ENCODE measurements around the gene BTG2. TPM values are rescaled to one million over a fixed set of nuclear protein-coding genes. Genes with fewer than 3 reads are reported as not detected.

The BTG2 gene
- total and polyA plus RNA-seq, 2 experiments from 2014 or later: 6.3 to 9.1 TPM

DNA sequence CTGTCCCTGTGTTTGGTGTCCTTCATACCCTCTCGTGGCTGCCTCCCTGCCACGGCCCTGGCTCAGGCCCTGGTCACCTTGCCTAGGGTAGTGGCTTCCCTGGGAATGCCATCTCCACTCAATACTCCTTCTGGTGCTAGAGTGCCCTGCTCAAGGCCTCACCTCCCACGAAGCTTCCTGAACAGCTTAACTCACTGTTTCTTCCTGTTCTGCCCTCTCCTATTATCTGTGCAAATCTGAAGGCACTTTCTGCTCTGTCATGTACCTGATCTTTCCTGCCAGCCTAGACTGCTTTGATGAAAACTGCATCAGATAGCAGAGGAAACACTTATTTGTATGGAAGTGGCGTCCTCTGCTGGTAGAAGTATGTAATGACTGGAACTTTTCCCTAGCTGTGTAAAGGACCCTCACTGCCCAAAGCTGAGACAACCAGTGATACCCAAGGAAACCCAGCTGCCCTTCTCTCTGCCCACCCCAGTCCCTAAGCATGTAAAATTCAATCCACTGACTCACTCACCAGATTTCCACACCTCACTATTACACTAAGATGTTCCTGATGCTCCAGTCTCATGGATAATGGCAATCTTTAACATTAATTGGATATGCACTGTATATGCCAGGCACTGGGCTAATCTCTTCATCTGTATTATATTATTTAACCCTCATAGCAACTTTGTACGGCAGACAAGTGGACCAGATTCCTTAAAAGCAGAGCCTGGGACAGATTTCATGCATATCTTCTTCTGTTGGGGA is 36.2 kb upstream of the BTG2 start:
- no peak overlapping the region for H3K27ac ChIP-seq (ENCODE audit: low read depth)
- Mint-ChIP-seq H3K36me3 (ENCODE audit: low read depth) (no peaks in the 10 kb centered on the region), H3K4me3 (no peak overlapping the region), H3K27ac (no peak overlapping the region), H3K4me1 (peaks cover 14% of the 10 kb centered on the region; the same call in 2 of the 3 replicates), H3K27me3 (ENCODE audit: insufficient read depth, low read depth, poor library complexity) (peaks cover 12% of the 10 kb centered on the region), H3K9me3 (no peaks in the 10 kb centered on the region)
- H3K9me2 ChIP-seq (ENCODE audit: insufficient read depth): no peaks in the 10 kb centered on the region
- no peaks in the 10 kb centered on the region for H3K79me2 ChIP-seq (replicated peaks; ENCODE audit: insufficient read depth)
- H3K4me3 ChIP-seq: no peak overlapping the region
- TF ChIP-seq NANOG (IDR thresholded peaks at IDR 0.05; ENCODE audit: borderline replicate concordance): no peak
- TF ChIP-seq, protein P1, sequence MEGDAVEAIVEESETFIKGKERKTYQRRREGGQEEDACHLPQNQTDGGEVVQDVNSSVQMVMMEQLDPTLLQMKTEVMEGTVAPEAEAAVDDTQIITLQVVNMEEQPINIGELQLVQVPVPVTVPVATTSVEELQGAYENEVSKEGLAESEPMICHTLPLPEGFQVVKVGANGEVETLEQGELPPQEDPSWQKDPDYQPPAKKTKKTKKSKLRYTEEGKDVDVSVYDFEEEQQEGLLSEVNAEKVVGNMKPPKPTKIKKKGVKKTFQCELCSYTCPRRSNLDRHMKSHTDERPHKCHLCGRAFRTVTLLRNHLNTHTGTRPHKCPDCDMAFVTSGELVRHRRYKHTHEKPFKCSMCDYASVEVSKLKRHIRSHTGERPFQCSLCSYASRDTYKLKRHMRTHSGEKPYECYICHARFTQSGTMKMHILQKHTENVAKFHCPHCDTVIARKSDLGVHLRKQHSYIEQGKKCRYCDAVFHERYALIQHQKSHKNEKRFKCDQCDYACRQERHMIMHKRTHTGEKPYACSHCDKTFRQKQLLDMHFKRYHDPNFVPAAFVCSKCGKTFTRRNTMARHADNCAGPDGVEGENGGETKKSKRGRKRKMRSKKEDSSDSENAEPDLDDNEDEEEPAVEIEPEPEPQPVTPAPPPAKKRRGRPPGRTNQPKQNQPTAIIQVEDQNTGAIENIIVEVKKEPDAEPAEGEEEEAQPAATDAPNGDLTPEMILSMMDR (conservative IDR thresholded peaks at IDR 0.05; ENCODE audit: low read depth in 2 of 2): peak; percentile 94 to 97
- no peak overlapping the region; the same call in 1 of the 2 replicates for H2AFZ ChIP-seq
- no peaks in the 10 kb centered on the region for H4K20me1 ChIP-seq (replicated peaks; ENCODE audit: insufficient read depth)
- H3K4me1 ChIP-seq (ENCODE audit: insufficient read depth): peaks cover 8% of the 10 kb centered on the region; the same call in 1 of the 2 replicates
- H3K4me2 ChIP-seq: no peak overlapping the region
- DNase-seq (ENCODE audit: low spot score) (peak; percentile 90), ATAC-seq (peak; percentile 13)
- peaks cover 24% of the 10 kb centered on the region for H3K27me3 ChIP-seq (ENCODE audit: insufficient read depth)
- no peaks in the 10 kb centered on the region for H3K36me3 ChIP-seq (ENCODE audit: insufficient read depth)
- no peaks in the 10 kb centered on the region; the same call in 1 of the 2 replicates for H3F3A ChIP-seq (replicated peaks; ENCODE audit: low read depth)

DNA sequence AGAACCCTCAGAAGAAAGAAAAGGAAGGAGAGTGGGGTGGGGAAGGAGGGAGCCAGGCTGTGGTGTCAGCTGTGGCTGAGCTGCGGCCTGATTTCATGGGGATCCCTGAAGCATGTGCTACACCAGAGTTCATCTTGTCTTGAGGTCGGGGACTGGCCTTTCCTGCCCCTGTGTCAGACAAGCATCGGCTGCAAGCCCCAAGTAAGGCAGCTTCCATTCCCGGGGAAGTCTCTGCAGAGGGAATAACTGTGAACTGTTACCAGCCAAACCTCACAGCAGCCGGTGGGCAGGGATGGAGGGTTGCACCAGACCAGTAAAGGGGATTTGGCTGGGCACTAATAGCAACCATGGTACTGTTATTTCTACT is 35.7 kb upstream of the BTG2 start:
- H3K9me3 Mint-ChIP-seq: no peaks in the 10 kb centered on the region
- H3K27me3 Mint-ChIP-seq (ENCODE audit: insufficient read depth, low read depth, poor library complexity): peaks cover 12% of the 10 kb centered on the region
- ATAC-seq: no peak
- no peak overlapping the region for H3K27ac Mint-ChIP-seq
- TF ChIP-seq ZNF331 (CRISPR knock-in tag; IDR thresholded peaks at IDR 0.05; ENCODE audit: low read depth): no peak
- TF ChIP-seq, protein P2, sequence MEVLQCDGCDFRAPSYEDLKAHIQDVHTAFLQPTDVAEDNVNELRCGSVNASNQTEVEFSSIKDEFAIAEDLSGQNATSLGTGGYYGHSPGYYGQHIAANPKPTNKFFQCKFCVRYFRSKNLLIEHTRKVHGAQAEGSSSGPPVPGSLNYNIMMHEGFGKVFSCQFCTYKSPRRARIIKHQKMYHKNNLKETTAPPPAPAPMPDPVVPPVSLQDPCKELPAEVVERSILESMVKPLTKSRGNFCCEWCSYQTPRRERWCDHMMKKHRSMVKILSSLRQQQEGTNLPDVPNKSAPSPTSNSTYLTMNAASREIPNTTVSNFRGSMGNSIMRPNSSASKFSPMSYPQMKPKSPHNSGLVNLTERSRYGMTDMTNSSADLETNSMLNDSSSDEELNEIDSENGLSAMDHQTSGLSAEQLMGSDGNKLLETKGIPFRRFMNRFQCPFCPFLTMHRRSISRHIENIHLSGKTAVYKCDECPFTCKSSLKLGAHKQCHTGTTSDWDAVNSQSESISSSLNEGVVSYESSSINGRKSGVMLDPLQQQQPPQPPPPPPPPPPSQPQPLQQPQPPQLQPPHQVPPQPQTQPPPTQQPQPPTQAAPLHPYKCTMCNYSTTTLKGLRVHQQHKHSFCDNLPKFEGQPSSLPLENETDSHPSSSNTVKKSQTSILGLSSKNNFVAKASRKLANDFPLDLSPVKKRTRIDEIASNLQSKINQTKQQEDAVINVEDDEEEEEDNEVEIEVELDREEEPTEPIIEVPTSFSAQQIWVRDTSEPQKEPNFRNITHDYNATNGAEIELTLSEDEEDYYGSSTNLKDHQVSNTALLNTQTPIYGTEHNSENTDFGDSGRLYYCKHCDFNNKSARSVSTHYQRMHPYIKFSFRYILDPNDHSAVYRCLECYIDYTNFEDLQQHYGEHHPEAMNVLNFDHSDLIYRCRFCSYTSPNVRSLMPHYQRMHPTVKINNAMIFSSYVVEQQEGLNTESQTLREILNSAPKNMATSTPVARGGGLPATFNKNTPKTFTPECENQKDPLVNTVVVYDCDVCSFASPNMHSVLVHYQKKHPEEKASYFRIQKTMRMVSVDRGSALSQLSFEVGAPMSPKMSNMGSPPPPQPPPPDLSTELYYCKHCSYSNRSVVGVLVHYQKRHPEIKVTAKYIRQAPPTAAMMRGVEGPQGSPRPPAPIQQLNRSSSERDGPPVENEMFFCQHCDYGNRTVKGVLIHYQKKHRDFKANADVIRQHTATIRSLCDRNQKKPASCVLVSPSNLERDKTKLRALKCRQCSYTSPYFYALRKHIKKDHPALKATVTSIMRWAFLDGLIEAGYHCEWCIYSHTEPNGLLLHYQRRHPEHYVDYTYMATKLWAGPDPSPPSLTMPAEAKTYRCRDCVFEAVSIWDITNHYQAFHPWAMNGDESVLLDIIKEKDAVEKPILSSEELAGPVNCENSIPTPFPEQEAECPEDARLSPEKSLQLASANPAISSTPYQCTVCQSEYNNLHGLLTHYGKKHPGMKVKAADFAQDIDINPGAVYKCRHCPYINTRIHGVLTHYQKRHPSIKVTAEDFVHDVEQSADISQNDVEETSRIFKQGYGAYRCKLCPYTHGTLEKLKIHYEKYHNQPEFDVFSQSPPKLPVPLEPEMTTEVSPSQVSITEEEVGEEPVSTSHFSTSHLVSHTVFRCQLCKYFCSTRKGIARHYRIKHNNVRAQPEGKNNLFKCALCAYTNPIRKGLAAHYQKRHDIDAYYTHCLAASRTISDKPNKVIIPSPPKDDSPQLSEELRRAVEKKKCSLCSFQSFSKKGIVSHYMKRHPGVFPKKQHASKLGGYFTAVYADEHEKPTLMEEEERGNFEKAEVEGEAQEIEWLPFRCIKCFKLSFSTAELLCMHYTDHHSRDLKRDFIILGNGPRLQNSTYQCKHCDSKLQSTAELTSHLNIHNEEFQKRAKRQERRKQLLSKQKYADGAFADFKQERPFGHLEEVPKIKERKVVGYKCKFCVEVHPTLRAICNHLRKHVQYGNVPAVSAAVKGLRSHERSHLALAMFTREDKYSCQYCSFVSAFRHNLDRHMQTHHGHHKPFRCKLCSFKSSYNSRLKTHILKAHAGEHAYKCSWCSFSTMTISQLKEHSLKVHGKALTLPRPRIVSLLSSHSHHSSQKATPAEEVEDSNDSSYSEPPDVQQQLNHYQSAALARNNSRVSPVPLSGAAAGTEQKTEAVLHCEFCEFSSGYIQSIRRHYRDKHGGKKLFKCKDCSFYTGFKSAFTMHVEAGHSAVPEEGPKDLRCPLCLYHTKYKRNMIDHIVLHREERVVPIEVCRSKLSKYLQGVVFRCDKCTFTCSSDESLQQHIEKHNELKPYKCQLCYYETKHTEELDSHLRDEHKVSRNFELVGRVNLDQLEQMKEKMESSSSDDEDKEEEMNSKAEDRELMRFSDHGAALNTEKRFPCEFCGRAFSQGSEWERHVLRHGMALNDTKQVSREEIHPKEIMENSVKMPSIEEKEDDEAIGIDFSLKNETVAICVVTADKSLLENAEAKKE (CRISPR knock-in tag; IDR thresholded peaks at IDR 0.05): no peak
- no peak for TF ChIP-seq EZH2 (IDR thresholded peaks at IDR 0.05; ENCODE audit: low read depth, unreplicated experiment)
- no peak for TF ChIP-seq POLR2AphosphoS5 (IDR thresholded peaks at IDR 0.05; ENCODE audit: low read depth)
- H3K36me3 Mint-ChIP-seq (ENCODE audit: low read depth): no peaks in the 10 kb centered on the region
- no peak overlapping the region for H3K4me3 Mint-ChIP-seq
- no peaks in the 10 kb centered on the region for H4K20me1 ChIP-seq (replicated peaks; ENCODE audit: insufficient read depth)
- peaks cover 11% of the 10 kb centered on the region; the same call in 1 of the 2 replicates for H3K4me1 ChIP-seq (ENCODE audit: insufficient read depth)
- no peak overlapping the region for H2AFZ ChIP-seq
- H3K9me2 ChIP-seq (ENCODE audit: insufficient read depth): no peaks in the 10 kb centered on the region
- no peak for DNase-seq (ENCODE audit: low spot score)
- no peak overlapping the region for H3K27ac ChIP-seq (ENCODE audit: low read depth)
- H3K4me2 ChIP-seq: no peak overlapping the region
- no peaks in the 10 kb centered on the region; the same call in 1 of the 2 replicates for H3F3A ChIP-seq (replicated peaks; ENCODE audit: low read depth)
- no peaks in the 10 kb centered on the region for H3K79me2 ChIP-seq (replicated peaks; ENCODE audit: insufficient read depth)
- H3K36me3 ChIP-seq (ENCODE audit: insufficient read depth): no peaks in the 10 kb centered on the region
- H3K4me1 Mint-ChIP-seq: peaks cover 14% of the 10 kb centered on the region; the same call in 2 of the 3 replicates
- peaks cover 29% of the 10 kb centered on the region for H3K27me3 ChIP-seq (ENCODE audit: insufficient read depth)
- no peak overlapping the region for H3K4me3 ChIP-seq
